ENCODE measurements around the gene DLG4. TPM values are rescaled to one million over a fixed set of nuclear protein-coding genes. Genes with fewer than 3 reads are reported as not detected.

The DLG4 gene
- total RNA-seq, 1 experiment from 2014 or later, result 2.0 TPM

DNA sequence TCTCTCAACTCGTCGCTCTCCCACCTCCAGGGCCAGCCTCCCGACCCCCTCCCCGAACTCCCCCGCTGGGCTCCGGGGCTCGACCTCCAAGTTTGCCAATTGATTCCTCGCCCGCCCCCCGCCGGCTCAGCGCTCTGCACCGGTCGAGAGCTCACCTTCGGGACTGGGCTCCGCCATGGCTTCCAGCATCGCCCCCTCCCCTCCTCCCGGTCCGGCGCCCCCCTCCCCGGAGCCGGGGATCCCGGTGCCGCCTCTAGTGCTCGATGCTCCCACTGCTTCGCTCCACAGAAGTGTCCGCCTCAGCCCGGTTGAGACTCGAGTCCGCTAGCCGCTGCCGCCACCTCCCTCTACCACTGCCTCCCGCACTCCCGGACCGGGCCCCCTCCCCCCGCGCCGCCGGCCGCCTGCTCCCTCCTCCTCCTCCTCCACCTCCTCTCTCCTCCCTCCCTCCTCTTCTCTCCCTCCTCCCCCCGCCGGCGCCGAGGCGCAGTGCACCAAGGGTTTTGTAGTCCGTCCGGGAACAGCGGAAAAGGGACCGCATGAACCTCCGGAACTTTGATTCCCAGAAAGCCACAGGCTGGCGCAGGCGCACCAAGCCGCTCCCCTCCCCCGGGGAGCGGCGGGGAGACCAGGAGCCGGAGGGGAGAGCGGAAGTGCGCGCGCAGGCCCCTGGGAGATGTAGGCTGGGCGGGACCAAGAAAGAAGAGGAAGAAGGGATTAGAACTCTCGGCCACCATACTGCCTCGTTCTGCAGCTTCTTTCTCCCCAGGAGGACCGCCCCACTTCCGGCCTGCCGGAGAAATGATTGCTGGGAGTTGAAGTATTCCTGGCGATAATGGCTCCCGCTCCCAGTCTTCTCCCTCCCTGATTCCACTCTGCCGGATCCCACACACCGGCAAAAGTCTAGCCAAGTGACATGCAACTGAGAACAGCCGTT, 19.7 kb upstream of the DLG4 start, which contains the start of gene PHF23:
PHF23 (minus strand) TSS at position 367 of the 937 bp plus-strand sequence; CDS start at position 189, 178 bp downstream.
- CTCF ChIA-PET, result interaction anchor here (1.0 to 1.1 kb wide), 3 partner anchors 12 to 42 kb away, joined by 3 to 13 read pairs (median 5); partner anchors contain the start of genes CTDNEP1, ELP5 and SLC2A4
- peak within 1 kb of the TSS; percentile 83 for H3K27ac Mint-ChIP-seq (ENCODE audit: unreplicated experiment)
- no peaks in the 10 kb centered on the region for H3K27me3 Mint-ChIP-seq (ENCODE audit: unreplicated experiment)
- peaks cover 90% of the 10 kb centered on the region for H3K36me3 Mint-ChIP-seq (ENCODE audit: insufficient read depth, unreplicated experiment)
- intact Hi-C loops (cut with micrococcal nuclease; ENCODE audit: unreplicated experiment), result no loop called here
- H3K4me3 Mint-ChIP-seq (ENCODE audit: low read depth, unreplicated experiment), result peak within 1 kb of the TSS; percentile 94
- DNase-seq, result peak; percentile 94
- no peaks in the 10 kb centered on the region for H3K9me3 Mint-ChIP-seq (ENCODE audit: low read depth, unreplicated experiment)
- TF ChIP-seq, protein P1, sequence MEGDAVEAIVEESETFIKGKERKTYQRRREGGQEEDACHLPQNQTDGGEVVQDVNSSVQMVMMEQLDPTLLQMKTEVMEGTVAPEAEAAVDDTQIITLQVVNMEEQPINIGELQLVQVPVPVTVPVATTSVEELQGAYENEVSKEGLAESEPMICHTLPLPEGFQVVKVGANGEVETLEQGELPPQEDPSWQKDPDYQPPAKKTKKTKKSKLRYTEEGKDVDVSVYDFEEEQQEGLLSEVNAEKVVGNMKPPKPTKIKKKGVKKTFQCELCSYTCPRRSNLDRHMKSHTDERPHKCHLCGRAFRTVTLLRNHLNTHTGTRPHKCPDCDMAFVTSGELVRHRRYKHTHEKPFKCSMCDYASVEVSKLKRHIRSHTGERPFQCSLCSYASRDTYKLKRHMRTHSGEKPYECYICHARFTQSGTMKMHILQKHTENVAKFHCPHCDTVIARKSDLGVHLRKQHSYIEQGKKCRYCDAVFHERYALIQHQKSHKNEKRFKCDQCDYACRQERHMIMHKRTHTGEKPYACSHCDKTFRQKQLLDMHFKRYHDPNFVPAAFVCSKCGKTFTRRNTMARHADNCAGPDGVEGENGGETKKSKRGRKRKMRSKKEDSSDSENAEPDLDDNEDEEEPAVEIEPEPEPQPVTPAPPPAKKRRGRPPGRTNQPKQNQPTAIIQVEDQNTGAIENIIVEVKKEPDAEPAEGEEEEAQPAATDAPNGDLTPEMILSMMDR (IDR thresholded peaks at IDR 0.05; ENCODE audit: unreplicated experiment), result no peak
- peaks cover 53% of the 10 kb centered on the region for H3K4me1 Mint-ChIP-seq (ENCODE audit: low read depth, unreplicated experiment)
- BruUV-seq (replicated peaks), result no TSS peak

DNA sequence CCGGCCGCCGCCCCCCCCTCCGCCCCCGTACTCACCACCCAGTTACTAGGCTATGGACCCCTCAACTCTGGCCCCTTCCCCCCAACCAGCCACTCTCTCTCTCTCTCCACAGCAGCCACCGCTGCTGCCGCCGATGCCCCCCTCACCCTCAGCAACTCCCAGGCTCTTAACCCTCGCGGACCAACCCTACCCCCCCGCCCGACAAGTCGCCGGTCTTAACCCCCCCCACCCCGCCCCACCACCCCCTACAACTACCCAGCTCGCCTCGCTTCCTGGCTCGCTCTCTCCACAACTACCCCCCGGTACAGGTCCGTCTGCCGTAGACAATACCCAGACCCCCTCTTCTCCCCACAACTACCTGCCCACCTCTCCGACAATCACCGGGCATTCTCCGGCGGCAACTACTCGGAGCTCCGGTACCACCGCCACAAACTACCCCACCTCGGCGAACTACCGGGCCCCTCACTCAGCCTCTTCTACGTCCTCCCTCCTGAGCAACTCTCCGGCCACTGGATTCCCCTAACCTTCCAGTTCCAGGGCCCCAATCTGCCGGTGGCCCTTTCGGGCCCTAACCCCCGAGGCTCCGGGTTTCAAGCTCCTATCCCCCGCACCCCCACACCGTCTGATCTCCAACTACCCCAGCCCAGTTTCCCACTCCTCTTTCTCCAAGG, 18.9 kb upstream of the DLG4 start:
- CTCF ChIA-PET, result interaction anchor here (1.0 to 1.1 kb wide), 2 partner anchors 24 to 43 kb away, joined by 3 to 13 read pairs; partner anchors contain the start of gene SLC2A4
- Mint-ChIP-seq H3K27me3 (ENCODE audit: unreplicated experiment) (no peaks in the 10 kb centered on the region), H3K27ac (ENCODE audit: unreplicated experiment) (peak overlapping the region; percentile 83), H3K4me1 (ENCODE audit: low read depth, unreplicated experiment) (peaks cover 51% of the 10 kb centered on the region), H3K9me3 (ENCODE audit: low read depth, unreplicated experiment) (no peaks in the 10 kb centered on the region), H3K4me3 (ENCODE audit: low read depth, unreplicated experiment) (peak overlapping the region; percentile 85), H3K36me3 (ENCODE audit: insufficient read depth, unreplicated experiment) (peaks cover 98% of the 10 kb centered on the region)
- BruUV-seq (replicated peaks), result no TSS peak
- TF ChIP-seq, protein P1 (IDR thresholded peaks at IDR 0.05; ENCODE audit: unreplicated experiment), result no peak
- intact Hi-C loops (cut with micrococcal nuclease; ENCODE audit: unreplicated experiment), result no loop called here
- DNase-seq, result no peak

DNA sequence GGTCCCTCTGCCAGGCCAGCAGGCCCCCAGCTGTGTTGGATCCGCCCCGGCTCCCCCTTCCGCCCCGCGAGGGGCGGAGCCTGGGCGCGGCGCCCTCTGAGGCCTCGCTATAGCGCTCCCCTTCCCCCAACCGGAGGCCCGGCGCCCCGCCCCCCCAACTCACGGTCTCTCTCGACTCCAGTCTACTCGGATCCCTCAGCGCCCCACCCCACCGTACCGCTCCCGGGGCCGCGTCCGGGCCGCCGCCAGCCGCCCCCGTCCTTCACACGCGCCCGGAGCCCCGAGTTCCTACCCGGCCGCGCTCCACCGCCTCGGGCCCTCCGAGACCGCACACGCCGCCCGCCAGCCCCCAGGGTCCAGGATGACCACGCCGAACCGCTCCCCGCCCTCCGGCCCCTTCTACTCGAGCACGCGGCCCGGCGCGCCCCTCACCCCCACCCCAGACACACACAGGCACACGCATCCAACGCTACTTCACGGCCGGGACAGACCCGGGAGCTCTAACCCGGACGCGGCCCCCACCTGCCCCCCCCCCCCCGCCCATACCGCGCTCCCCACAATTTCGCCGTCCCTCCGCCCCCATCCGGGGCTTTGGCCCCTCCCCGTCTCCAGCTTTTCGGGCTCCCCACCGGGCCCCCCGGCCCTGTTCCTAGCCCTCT, 18.3 kb upstream of the DLG4 start:
- H3K4me1 Mint-ChIP-seq (ENCODE audit: low read depth, unreplicated experiment), result peaks cover 44% of the 10 kb centered on the region
- no TSS peak for BruUV-seq (replicated peaks)
- DNase-seq, result peak; percentile 71
- peak overlapping the region; percentile 85 for H3K4me3 Mint-ChIP-seq (ENCODE audit: low read depth, unreplicated experiment)
- intact Hi-C loops (cut with micrococcal nuclease; ENCODE audit: unreplicated experiment), result no loop called here
- TF ChIP-seq, protein P1 (IDR thresholded peaks at IDR 0.05; ENCODE audit: unreplicated experiment), result no peak
- H3K27me3 Mint-ChIP-seq (ENCODE audit: unreplicated experiment), result no peaks in the 10 kb centered on the region
- no peaks in the 10 kb centered on the region for H3K9me3 Mint-ChIP-seq (ENCODE audit: low read depth, unreplicated experiment)
- CTCF ChIA-PET, result interaction anchor here (1.0 kb wide), 1 partner anchor 24 kb away, joined by 13 read pairs; no protein-coding TSS in a partner anchor
- peak overlapping the region; percentile 83 for H3K27ac Mint-ChIP-seq (ENCODE audit: unreplicated experiment)
- H3K36me3 Mint-ChIP-seq (ENCODE audit: insufficient read depth, unreplicated experiment), result peaks cover 99% of the 10 kb centered on the region

DNA sequence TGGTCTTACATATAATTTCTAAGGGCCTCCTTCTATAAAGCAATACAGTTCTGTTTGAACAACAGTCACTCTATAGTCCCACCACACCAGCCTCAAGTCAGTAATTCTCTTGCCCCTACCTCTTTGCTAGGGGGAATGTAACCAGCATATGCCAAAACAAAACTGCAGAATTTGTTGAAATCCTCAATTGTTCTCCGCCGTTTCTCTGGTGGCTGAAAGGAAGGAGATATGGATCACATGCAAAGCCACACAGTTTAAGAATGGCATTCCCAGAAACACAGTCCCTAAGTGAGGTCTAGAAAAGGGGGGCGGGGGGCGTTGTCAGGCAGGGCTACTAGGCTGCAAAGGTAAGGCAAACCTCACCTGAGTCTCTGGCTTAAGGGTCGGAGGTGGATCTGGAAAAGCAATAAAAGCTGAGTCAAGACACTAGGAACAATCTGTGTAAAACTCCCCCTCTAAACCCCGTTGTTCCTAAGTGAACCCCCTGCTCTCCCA, 17.7 kb upstream of the DLG4 start:
- Mint-ChIP-seq H3K36me3 (ENCODE audit: insufficient read depth, unreplicated experiment) (peaks cover 98% of the 10 kb centered on the region), H3K27me3 (ENCODE audit: unreplicated experiment) (no peaks in the 10 kb centered on the region), H3K9me3 (ENCODE audit: low read depth, unreplicated experiment) (no peaks in the 10 kb centered on the region), H3K4me3 (ENCODE audit: low read depth, unreplicated experiment) (peak overlapping the region; percentile 85), H3K27ac (ENCODE audit: unreplicated experiment) (peak overlapping the region; percentile 48), H3K4me1 (ENCODE audit: low read depth, unreplicated experiment) (peaks cover 46% of the 10 kb centered on the region)
- no peak for DNase-seq
- CTCF ChIA-PET, result no interaction called here
- no TSS peak for BruUV-seq (replicated peaks)
- intact Hi-C loops (cut with micrococcal nuclease; ENCODE audit: unreplicated experiment), result no loop called here
- TF ChIP-seq, protein P1 (IDR thresholded peaks at IDR 0.05; ENCODE audit: unreplicated experiment), result no peak

Data from Calu3 (cell line).